HCT116 (cell line): ENCODE results near the gene IL22RA1. TPM values are rescaled to one million over a fixed set of nuclear protein-coding genes. Genes with fewer than 3 reads are reported as not detected.

Experiments used
- ATAC-seq: fragments of 200-7000 bp; cut with Tn5 transposase; 2 replicates; pipeline ENCODE4 v1.9.1; 2020; ENCODE audit warnings: mild to moderate bottlenecking, moderate library complexity
- BruUV-seq: library from RNA; stranded (reverse); fragments of 400-500 nt; replicated peaks from 2 replicates; lab custom pipeline; 2021; lab: Mats Ljungman, UMichigan
- CTCF ChIA-PET: fragments of 300-600 bp; sonication (Branson Sonifier 250); formaldehyde crosslinking; loops from one replicate; lab custom pipeline; 2021; ENCODE audit warnings: antibody characterized with exemption; lab: Charles Lee
- POLR2A ChIA-PET: fragments of 300-600, 350-600 bp; sonication (Branson Sonifier 250); formaldehyde crosslinking; loops from one replicate; lab custom pipeline; 2021; ENCODE audit warnings: antibody characterized with exemption; lab: Charles Lee
- RAD21 ChIA-PET, 2 experiments: fragments of 300-600 bp; sonication (Branson Sonifier 250); formaldehyde crosslinking; loops; one replicate each; lab custom pipeline; 2023; ENCODE audit warnings: low total read pairs in 2 of 2; ENCODE audit not compliant: uncharacterized antibody in 2 of 2, unreplicated experiment in 2 of 2, low non-redundant PET in 1 of 2; lab: Charles Lee
- DNase-seq: peaks from one replicate; pipeline ENCODE4 v3.0.0-alpha.2; 2010; ENCODE audit warnings: low read depth, low spot score
- H2AFZ ChIP-seq: fragments of 200-600 bp; shearing (Covaris generic), sonication (generic); 2 replicates; pipeline ENCODE4 v1.6.1; 2017; ENCODE audit warnings: low read depth, mixed run types, mixed read lengths, antibody characterized with exemption, low read length; ENCODE audit not compliant: poor library complexity, severe bottlenecking
- H3K27ac ChIP-seq: 2 replicates; pipeline ENCODE4 v1.5.1; 2012; ENCODE audit warnings: low read depth, low read length
- H3K27me3 ChIP-seq: fragments of 200-600 bp; sonication (generic); 2 replicates; pipeline ENCODE4 v1.6.1; 2016; ENCODE audit warnings: mixed run types, low read length, mixed read lengths; ENCODE audit not compliant: insufficient read depth
- H3K36me3 ChIP-seq, 2 experiments: fragments of 200-500 bp in 1 of 2; fragments of 200-600 bp in 1 of 2; sonication (Bioruptor generic) in 1 of 2; sonication (generic) in 1 of 2; 2 replicates each; pipeline versions ENCODE4 v1.5.1 to v1.6.1; 2014 to 2016; ENCODE audit warnings: low read length in 2 of 2, inconsistent platforms in 1 of 2, mixed read lengths in 1 of 2, mixed run types in 1 of 2; ENCODE audit not compliant: insufficient read depth in 2 of 2, control insufficient read depth in 1 of 2
- H3K4me1 ChIP-seq, 2 experiments: fragments of 200-600 bp in 1 of 2; sonication (generic) in 1 of 2; 2 replicates each; pipeline versions ENCODE4 v1.5.1 to v1.6.1; 2012 to 2017; ENCODE audit warnings: low read length in 2 of 2, inconsistent platforms in 1 of 2, mild to moderate bottlenecking in 1 of 2, mixed read lengths in 1 of 2, mixed run types in 1 of 2, moderate library complexity in 1 of 2; ENCODE audit not compliant: insufficient read depth in 2 of 2, control insufficient read depth in 1 of 2
- H3K4me2 ChIP-seq: fragments of 200-600 bp; sonication (generic); 2 replicates; pipeline ENCODE4 v1.6.1; 2017; ENCODE audit warnings: mixed run types, low read length, mixed read lengths
- H3K4me3 ChIP-seq, 2 experiments: fragments of 200-600 bp in 1 of 2; sonication (generic) in 1 of 2; replicated peaks in 1 of 2; 2 replicates each; pipeline ENCODE4 v1.5.1; 2011 to 2016; ENCODE audit warnings: low read length in 2 of 2, control low read depth in 1 of 2, low read depth in 1 of 2, mild to moderate bottlenecking in 1 of 2, mixed read lengths in 1 of 2, mixed run types in 1 of 2
- H3K79me2 ChIP-seq: fragments of 200-600 bp; sonication (generic); 2 replicates; pipeline ENCODE4 v1.6.1; 2017; ENCODE audit warnings: mild to moderate bottlenecking, mixed run types, low read length, moderate library complexity, mixed read lengths; ENCODE audit not compliant: insufficient read depth
- H3K9ac ChIP-seq: fragments of 200-600 bp; sonication (generic); 2 replicates; pipeline ENCODE4 v1.6.1; 2016; ENCODE audit warnings: low read length, mixed read lengths
- H3K9me2 ChIP-seq: fragments of 200-600 bp; sonication (generic), shearing (Covaris generic); 2 replicates; pipeline ENCODE4 v1.6.1; 2017; ENCODE audit warnings: mixed run types, mild to moderate bottlenecking, moderate library complexity; ENCODE audit not compliant: insufficient read depth
- H3K9me3 ChIP-seq, 2 experiments: fragments of 200-500 bp in 1 of 2; fragments of 200-600 bp in 1 of 2; sonication (Bioruptor generic) in 1 of 2; sonication (generic) in 1 of 2; 2 replicates each; pipeline ENCODE4 v1.6.1; 2014 to 2017; ENCODE audit warnings: low read length in 2 of 2, mixed read lengths in 2 of 2, inconsistent platforms in 1 of 2, low read depth in 1 of 2, mild to moderate bottlenecking in 1 of 2, mixed run types in 1 of 2, moderate library complexity in 1 of 2; ENCODE audit not compliant: control insufficient read depth in 1 of 2, insufficient read depth in 1 of 2
- H4K20me1 ChIP-seq: fragments of 200-600 bp; sonication (generic), shearing (Covaris generic); 2 replicates; pipeline ENCODE4 v1.6.1; 2017; ENCODE audit warnings: mixed run types, mild to moderate bottlenecking, moderate library complexity; ENCODE audit not compliant: insufficient read depth
- CBX3 ChIP-seq: IDR thresholded peaks from 2 replicates; pipeline ENCODE4 v1.6.1; 2012; ENCODE audit warnings: low read depth
- CEBPB ChIP-seq: IDR thresholded peaks from 2 replicates; pipeline ENCODE4 v1.6.1; 2012; ENCODE audit warnings: low read depth
- CTCF ChIP-seq, 3 experiments: fragments of 200-600 bp in 1 of 3; sonication (generic) in 1 of 3; IDR thresholded peaks in 2 of 3; conservative IDR thresholded peaks in 1 of 3; 2 replicates each; pipeline ENCODE4 v1.5.1; 2012 to 2017; ENCODE audit warnings: low read depth in 2 of 3, low read length in 2 of 3, antibody characterized with exemption in 1 of 3, borderline replicate concordance in 1 of 3, control low read depth in 1 of 3, mild to moderate bottlenecking in 1 of 3, mixed read lengths in 1 of 3, mixed run types in 1 of 3, moderate library complexity in 1 of 3; ENCODE audit not compliant: insufficient read depth in 1 of 3
- EZH2 ChIP-seq: fragments of 200-600 bp; sonication (generic); IDR thresholded peaks from 2 replicates; pipeline ENCODE4 v1.6.1; 2017; ENCODE audit warnings: antibody characterized with exemption, mixed run types
- FOSL1 ChIP-seq: IDR thresholded peaks from 2 replicates; pipeline ENCODE4 v1.6.1; 2012; ENCODE audit warnings: low read depth
- JUND ChIP-seq: IDR thresholded peaks from 2 replicates; pipeline ENCODE4 v1.6.1; 2012
- MAX ChIP-seq: IDR thresholded peaks from 2 replicates; pipeline ENCODE4 v1.6.1; 2012
- POLR2A ChIP-seq: IDR thresholded peaks from 2 replicates; pipeline ENCODE4 v1.7.0; 2011; ENCODE audit warnings: borderline replicate concordance; ENCODE audit not compliant: insufficient read depth, insufficient read length; ENCODE audit errors: extremely low read depth
- POLR2AphosphoS5 ChIP-seq: IDR thresholded peaks from 2 replicates; pipeline ENCODE4 v1.6.1; 2011; ENCODE audit warnings: mild to moderate bottlenecking, low read depth, low read length, moderate library complexity
- RAD21 ChIP-seq: IDR thresholded peaks from 2 replicates; pipeline ENCODE4 v1.6.1; 2012; ENCODE audit warnings: low read depth, mild to moderate bottlenecking
- REST ChIP-seq: IDR thresholded peaks from 2 replicates; pipeline ENCODE4 v1.6.1; 2012; ENCODE audit warnings: low read depth
- SIN3A ChIP-seq: IDR thresholded peaks from 2 replicates; pipeline ENCODE4 v1.6.1; 2012; ENCODE audit warnings: low read depth
- SP1 ChIP-seq: IDR thresholded peaks from 2 replicates; pipeline ENCODE4 v1.6.1; 2012; ENCODE audit warnings: low read depth
- SRF ChIP-seq: IDR thresholded peaks from 2 replicates; pipeline ENCODE4 v1.6.1; 2012; ENCODE audit warnings: low read depth
- TCF7L2 ChIP-seq: IDR thresholded peaks from 2 replicates; pipeline ENCODE4 v1.7.0; 2011; ENCODE audit warnings: borderline replicate concordance, inconsistent platforms; ENCODE audit not compliant: insufficient read depth, insufficient read length; ENCODE audit errors: extremely low read depth
- ZBTB33 ChIP-seq: IDR thresholded peaks from 2 replicates; pipeline ENCODE4 v1.6.1; 2011; ENCODE audit warnings: mild to moderate bottlenecking, low read length, moderate library complexity; ENCODE audit not compliant: insufficient replicate concordance; ENCODE audit errors: extremely low read depth
- ZFX ChIP-seq: fragments of 450-650 bp; IDR thresholded peaks from 2 replicates; pipeline ENCODE4 v1.6.1; 2017
- ZNF274 ChIP-seq: fragments of 200-500 bp; sonication (Bioruptor generic); IDR thresholded peaks from 2 replicates; pipeline ENCODE4 v1.6.1; 2014; ENCODE audit warnings: mild to moderate bottlenecking, low read depth, low read length, inconsistent platforms
- intact Hi-C: fragments of 100-400 bp; cut with micrococcal nuclease; formaldehyde crosslinking; loops from 2 replicates; pipeline ENCODE4 v1.10.0; 2022
- total RNA-seq: library from RNA; stranded (reverse); gene quantifications from one replicate; pipeline ENCODE4 v1.2.1, GENCODE V29; 2021; ENCODE audit not compliant: unreplicated experiment

Gene IL22RA1
- total RNA-seq, 1 experiment from 2014 or later, result 2.1 TPM

GRCh38 chr1:24101796-24102586 is 40.9 kb downstream of the IL22RA1 start:
- TF ChIP-seq MAX (no peak), CBX3 (no peak), SRF (no peak), EZH2 (no peak), POLR2AphosphoS5 (no peak), ZFX (no peak), ZNF274 (no peak), ZBTB33 (no peak), POLR2A (no peak), TCF7L2 (no peak), RAD21 (no peak), JUND (no peak), SIN3A (no peak), CTCF (IDR thresholded peaks at IDR 0.05 in 2 of 3, conservative IDR thresholded peaks at IDR 0.05 in 1 of 3; ENCODE audit: borderline replicate concordance in 1 of 3, insufficient read depth in 1 of 3, low read depth in 2 of 3, low read length in 2 of 3) (no peak), SP1 (no peak), FOSL1 (no peak), CEBPB (no peak), REST (no peak)
- intact Hi-C loops, result no loop called here
- Histone ChIP-seq H3K4me1 (peaks cover 0 to 12% of the 10 kb centered on the region in 2 experiments; a peak in 2 of 4 replicates), H3K4me3 (no peak overlapping the region), H3K4me2 (no peak overlapping the region), H3K9me2 (no peaks in the 10 kb centered on the region), H2AFZ (no peak overlapping the region), H3K9me3 (no peaks in the 10 kb centered on the region), H3K27ac (no peak overlapping the region), H3K79me2 (no peaks in the 10 kb centered on the region), H3K9ac (no peak overlapping the region), H3K36me3 (no peaks in the 10 kb centered on the region), H4K20me1 (no peaks in the 10 kb centered on the region), H3K27me3 (no peaks in the 10 kb centered on the region)
- no TSS peak for BruUV-seq
- DNase-seq (no peak), ATAC-seq (no peak)
- RAD21 ChIA-PET, result no interaction called here
- CTCF ChIA-PET, result no interaction called here
- POLR2A ChIA-PET, result no interaction called here
